ENCODE results near the gene RNF111. TPM values are rescaled to one million over a fixed set of nuclear protein-coding genes. Genes with fewer than 3 reads are reported as not detected.
"Not testable (repeated sequence)": the region's sequence is repeated elsewhere in the genome, so short reads cannot be mapped to it uniquely, and the experiment has no call there.

The RNF111 gene
- total RNA-seq, 2 experiments from 2014 or later, result 22.6 to 25.0 TPM

DNA sequence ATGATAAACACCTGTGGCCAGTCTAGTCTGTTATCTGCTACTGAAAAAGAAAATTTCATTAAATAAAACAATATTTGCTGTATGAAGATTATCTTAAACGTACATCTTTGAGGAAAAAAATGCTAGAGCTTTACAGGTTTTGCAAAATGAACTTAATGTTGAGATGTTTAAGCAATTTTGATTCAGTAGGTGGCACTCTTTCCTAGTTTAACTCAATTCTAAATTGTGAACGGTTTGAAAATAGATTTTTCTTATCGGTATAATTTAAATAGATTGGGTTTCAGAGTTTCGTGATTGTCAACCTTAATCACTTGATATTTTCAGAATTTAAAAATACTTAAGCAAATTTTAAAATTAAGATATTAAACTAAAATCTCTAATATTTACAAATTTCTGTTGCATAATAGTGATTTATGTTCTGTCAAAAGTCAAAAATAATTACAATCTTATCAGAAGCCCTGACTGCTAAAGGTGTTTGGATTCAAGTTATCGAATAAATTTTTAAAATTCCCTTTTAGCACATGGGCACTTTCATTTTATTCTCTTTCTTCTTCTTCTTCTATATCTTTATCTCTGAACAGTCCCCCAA is 7.0 kb upstream of the RNF111 start:
- CTCF ChIA-PET, result interaction anchor here (0.6 to 2.9 kb wide), 21 partner anchors 8 to 552 kb away, joined by 3 to 19 read pairs (median 4); no protein-coding TSS in a partner anchor

GRCh38 chr15:58981808-58982475 is 5.5 kb upstream of the RNF111 start:
- Mint-ChIP-seq H3K9me3 (no peaks in the 10 kb centered on the region), H3K36me3 (no peaks in the 10 kb centered on the region), H3K27ac (peak overlapping the region; percentile 62), H3K27me3 (no peaks in the 10 kb centered on the region), H3K4me1 (ENCODE audit: low read depth) (peaks cover 32% of the 10 kb centered on the region), H3K4me3 (no peak overlapping the region)
- intact Hi-C loops (cut with micrococcal nuclease), result loop anchor here (2.0 to 10.0 kb wide), 5 partner anchors 57 to 815 kb away; partner anchors contain the start of gene BNIP2
- ChIA-PET POLR2A (interaction anchor here (1.2 kb wide), 1 partner anchor 51 kb away, joined by 4 read pairs; no protein-coding TSS in a partner anchor), CTCF (interaction anchor here (1.0 to 1.7 kb wide), 2 partner anchors 511 to 551 kb away, joined by 3 read pairs; no protein-coding TSS in a partner anchor)
- DNase-seq, result no peak

More for the DNA sequence above, 7.0 kb upstream of the RNF111 start:
- Mint-ChIP-seq H3K4me3 (no peak overlapping the region), H3K27ac (peak overlapping the region; percentile 18), H3K4me1 (ENCODE audit: low read depth) (peaks cover 36% of the 10 kb centered on the region), H3K27me3 (no peaks in the 10 kb centered on the region), H3K9me3 (no peaks in the 10 kb centered on the region), H3K36me3 (no peaks in the 10 kb centered on the region)
- no peak for DNase-seq
- POLR2A ChIA-PET, result interaction anchor here (0.6 to 1.2 kb wide), 2 partner anchors 48 to 502 kb away, joined by 3 to 5 read pairs; no protein-coding TSS in a partner anchor
- intact Hi-C loops (cut with micrococcal nuclease), result loop anchor here (2.0 to 10.0 kb wide), 5 partner anchors 58 to 817 kb away; partner anchors contain the start of gene BNIP2

DNA sequence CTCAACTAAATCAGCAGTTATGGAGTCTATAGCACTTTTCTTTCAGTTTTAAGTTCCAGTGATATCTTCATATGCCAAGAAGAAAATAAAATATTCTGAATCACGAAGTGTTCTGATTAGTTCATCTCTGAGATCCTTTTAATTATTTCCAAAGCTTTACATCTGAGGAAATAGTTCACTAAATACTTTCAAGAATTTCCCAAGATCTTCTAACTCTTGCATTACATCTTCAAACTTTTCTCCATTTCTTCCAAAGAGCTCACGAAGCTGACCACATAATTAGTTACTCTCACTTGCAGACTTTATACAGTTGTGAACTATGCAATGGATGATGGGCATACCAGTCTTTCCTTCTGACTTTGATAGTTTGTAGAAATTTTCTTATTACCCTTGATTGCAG is 4.2 kb upstream of the RNF111 start:
- no peaks in the 10 kb centered on the region for H3K27me3 Mint-ChIP-seq
- CTCF ChIA-PET, result interaction anchor here (1.7 kb wide), 1 partner anchor 510 kb away, joined by 3 read pairs; no protein-coding TSS in a partner anchor
- DNase-seq, result no peak
- H3K4me1 Mint-ChIP-seq (ENCODE audit: low read depth), result peaks cover 37% of the 10 kb centered on the region
- H3K27ac Mint-ChIP-seq, result no peak overlapping the region
- no peak overlapping the region for H3K4me3 Mint-ChIP-seq
- intact Hi-C loops (cut with micrococcal nuclease), result loop anchor here (5.0 to 10.0 kb wide), 3 partner anchors 264 to 814 kb away; partner anchors contain the start of gene BNIP2
- H3K9me3 Mint-ChIP-seq, result no peaks in the 10 kb centered on the region
- POLR2A ChIA-PET, result no interaction called here
- peaks cover 3% of the 10 kb centered on the region for H3K36me3 Mint-ChIP-seq

GRCh38 chr15:58985443-58985842 is 2.0 kb upstream of the RNF111 start:
- H3K4me3 Mint-ChIP-seq, result no peak overlapping the region
- CTCF ChIA-PET, result no interaction called here
- H3K4me1 Mint-ChIP-seq (ENCODE audit: low read depth), result peaks cover 40% of the 10 kb centered on the region
- peaks cover 5% of the 10 kb centered on the region for H3K36me3 Mint-ChIP-seq
- no peaks in the 10 kb centered on the region for H3K9me3 Mint-ChIP-seq
- intact Hi-C loops (cut with micrococcal nuclease), result loop anchor here (10.0 kb wide), 1 partner anchor 699 kb away; the partner anchor contains the start of gene BNIP2
- H3K27ac Mint-ChIP-seq, result no peak overlapping the region
- H3K27me3 Mint-ChIP-seq, result no peaks in the 10 kb centered on the region
- POLR2A ChIA-PET, result no interaction called here
- DNase-seq, result no peak

DNA sequence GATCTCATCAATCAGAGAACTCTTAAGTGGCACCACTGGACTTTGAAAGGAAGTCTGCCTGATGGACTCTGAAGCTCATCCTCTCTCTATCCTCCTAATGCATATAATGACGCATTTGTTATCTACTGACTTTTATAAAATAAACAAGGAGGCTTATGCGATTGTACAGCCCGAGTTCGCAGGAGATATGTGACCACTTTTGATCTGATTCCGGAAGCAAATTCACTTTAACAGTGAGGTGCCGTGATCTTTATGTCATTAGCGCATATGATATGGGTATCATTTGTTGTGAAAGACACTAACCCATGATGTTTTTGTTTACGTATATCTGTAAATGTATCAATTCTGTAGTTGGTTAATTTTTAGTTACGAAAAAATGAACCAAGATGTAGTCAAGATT is 427 bp upstream of the RNF111 start:
- POLR2A ChIA-PET, result no interaction called here
- no peak for DNase-seq
- peaks cover 39% of the 10 kb centered on the region for H3K4me1 Mint-ChIP-seq (ENCODE audit: low read depth)
- CTCF ChIA-PET, result no interaction called here
- no peaks in the 10 kb centered on the region for H3K9me3 Mint-ChIP-seq
- H3K4me3 Mint-ChIP-seq, result peak overlapping the region; percentile 96
- H3K27ac Mint-ChIP-seq, result peak overlapping the region; percentile 87
- peaks cover 12% of the 10 kb centered on the region for H3K36me3 Mint-ChIP-seq
- no peaks in the 10 kb centered on the region for H3K27me3 Mint-ChIP-seq
- intact Hi-C loops (cut with micrococcal nuclease), result loop anchor here (1.0 to 10.0 kb wide), 5 partner anchors 8 to 698 kb away; partner anchors contain the start of genes BNIP2, CCNB2 and SLTM

DNA sequence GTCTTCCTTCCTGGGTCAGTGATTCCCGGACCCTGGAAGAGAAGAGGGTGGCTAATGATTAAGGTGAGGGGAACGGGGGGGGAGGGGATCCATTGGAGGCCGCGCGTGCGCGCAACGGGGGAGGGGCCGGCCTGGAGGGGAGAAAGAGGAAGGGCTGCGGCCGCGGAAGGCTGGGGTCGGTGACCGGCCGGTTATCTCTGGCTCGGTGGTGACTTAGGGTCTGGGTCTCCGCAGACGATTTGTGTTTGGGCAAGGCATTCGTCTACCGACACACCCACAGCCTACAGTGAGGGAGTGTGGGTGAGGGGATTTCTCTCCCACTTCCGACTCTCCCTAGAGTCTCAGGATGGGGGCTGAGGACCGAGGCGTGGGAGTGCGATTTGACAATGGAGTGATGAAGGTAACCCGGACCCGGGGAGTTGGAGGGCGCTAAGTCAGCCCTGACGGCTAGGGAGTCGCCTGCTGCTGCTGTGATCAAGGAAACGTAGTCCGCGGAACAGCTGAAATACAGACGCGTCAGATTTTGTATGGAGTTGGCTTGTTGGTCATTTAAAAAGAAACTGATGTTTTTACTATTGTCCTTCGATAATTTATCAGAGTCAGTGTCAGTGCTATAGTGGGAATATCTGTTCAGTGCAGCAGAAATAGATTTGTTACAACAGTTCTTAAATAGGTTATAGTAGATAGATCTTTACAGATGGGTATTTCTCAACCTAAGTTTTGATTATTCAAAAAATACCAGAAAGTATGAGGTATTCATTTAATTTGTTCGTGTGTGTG is 733 bp downstream of the RNF111 start:
- ChIA-PET CTCF (interaction anchor here (0.7 to 2.2 kb wide), 3 partner anchors 8 to 540 kb away, joined by 3 to 8 read pairs (median 5); no protein-coding TSS in a partner anchor), POLR2A (interaction anchor here (0.6 kb wide), 1 partner anchor 44 kb away, joined by 3 read pairs; no protein-coding TSS in a partner anchor)
- H3K27me3 Mint-ChIP-seq, result no peaks in the 10 kb centered on the region
- H3K4me1 Mint-ChIP-seq (ENCODE audit: low read depth), result peaks cover 38% of the 10 kb centered on the region
- peaks cover 14% of the 10 kb centered on the region for H3K36me3 Mint-ChIP-seq
- peak overlapping the region; percentile 96 for H3K4me3 Mint-ChIP-seq
- peak overlapping the region; percentile 87 for H3K27ac Mint-ChIP-seq
- DNase-seq, result peak; percentile 70
- no peaks in the 10 kb centered on the region for H3K9me3 Mint-ChIP-seq
- intact Hi-C loops (cut with micrococcal nuclease), result loop anchor here (10.0 kb wide), 1 partner anchor 697 kb away; the partner anchor contains the start of gene BNIP2

- no peak overlapping the region for H3K27ac Mint-ChIP-seq
- H3K36me3 Mint-ChIP-seq, result peaks cover 22% of the 10 kb centered on the region
- H3K4me1 Mint-ChIP-seq (ENCODE audit: low read depth), result peaks cover 40% of the 10 kb centered on the region
- CTCF ChIA-PET, result interaction anchor here (1.1 kb wide), 1 partner anchor 84 kb away, joined by 3 read pairs; no protein-coding TSS in a partner anchor
- no peak overlapping the region for H3K4me3 Mint-ChIP-seq
- no peak for DNase-seq
- intact Hi-C loops (cut with micrococcal nuclease), result no loop called here
- no peaks in the 10 kb centered on the region for H3K9me3 Mint-ChIP-seq
- H3K27me3 Mint-ChIP-seq, result no peaks in the 10 kb centered on the region
- POLR2A ChIA-PET, result no interaction called here
These were observed 4.7 kb downstream of the RNF111 start for GRCh38 chr15:58992181-58992580.

- no peaks in the 10 kb centered on the region for H3K27me3 Mint-ChIP-seq
- POLR2A ChIA-PET, result no interaction called here
These were observed 7.5 kb downstream of the RNF111 start for GRCh38 chr15:58994906-58995453.

DNA sequence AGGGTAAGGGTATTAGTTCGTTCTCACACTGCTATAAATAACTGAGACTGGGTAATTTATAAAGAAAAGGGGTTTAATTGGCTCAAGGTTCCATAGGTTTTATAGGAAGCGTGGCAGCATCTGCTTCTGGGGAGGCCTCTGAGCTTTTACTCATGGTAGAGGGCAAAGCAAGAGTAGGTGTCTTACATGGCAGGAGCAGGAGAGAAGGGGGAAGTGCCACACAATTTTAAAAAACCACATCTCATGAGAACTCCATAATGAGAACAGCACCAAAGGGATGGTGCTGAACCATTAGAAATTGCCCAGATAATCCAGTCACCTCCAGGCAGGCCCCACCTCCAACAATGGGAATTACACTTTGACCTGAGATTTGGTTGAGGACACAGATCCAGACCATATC is 12.2 kb downstream of the RNF111 start:
- CTCF ChIA-PET, result interaction anchor here (0.6 kb wide), 1 partner anchor 228 kb away, joined by 4 read pairs; no protein-coding TSS in a partner anchor
- intact Hi-C loops (cut with micrococcal nuclease), result no loop called here
- Mint-ChIP-seq H3K36me3 (peaks cover 11% of the 10 kb centered on the region), H3K4me1 (ENCODE audit: low read depth) (peaks cover 33% of the 10 kb centered on the region), H3K27ac (no peak overlapping the region), H3K9me3 (no peaks in the 10 kb centered on the region), H3K4me3 (no peak overlapping the region), H3K27me3 (no peaks in the 10 kb centered on the region)
- no peak for DNase-seq
- POLR2A ChIA-PET, result interaction anchor here (0.7 kb wide), 1 partner anchor 41 kb away, joined by 3 read pairs; no protein-coding TSS in a partner anchor

More at GRCh38 chr15:58994906-58995453, 7.5 kb downstream of the RNF111 start:
- H3K27ac Mint-ChIP-seq, result no peak overlapping the region
- intact Hi-C loops (cut with micrococcal nuclease), result no loop called here
- no peak for DNase-seq
- peaks cover 39% of the 10 kb centered on the region for H3K4me1 Mint-ChIP-seq (ENCODE audit: low read depth)
- CTCF ChIA-PET, result no interaction called here
- no peaks in the 10 kb centered on the region for H3K9me3 Mint-ChIP-seq
- H3K36me3 Mint-ChIP-seq, result peaks cover 17% of the 10 kb centered on the region
- H3K4me3 Mint-ChIP-seq, result no peak overlapping the region

GRCh38 chr15:59000251-59000650 is 12.8 kb downstream of the RNF111 start:
- H3K36me3 Mint-ChIP-seq; H3K9me3 Mint-ChIP-seq; intact Hi-C loops (cut with micrococcal nuclease); H3K27me3 Mint-ChIP-seq; H3K27ac Mint-ChIP-seq; CTCF ChIA-PET; DNase-seq; H3K4me3 Mint-ChIP-seq: not testable (repeated sequence)
- POLR2A ChIA-PET, result interaction anchor here (0.7 kb wide), 1 partner anchor 41 kb away, joined by 3 read pairs; no protein-coding TSS in a partner anchor
- peaks cover 31% of the 10 kb centered on the region for H3K4me1 Mint-ChIP-seq (ENCODE audit: low read depth)

GRCh38 chr15:59001946-59002345 is 14.5 kb downstream of the RNF111 start:
- DNase-seq, result no peak
- Mint-ChIP-seq H3K27me3 (no peaks in the 10 kb centered on the region), H3K4me1 (ENCODE audit: low read depth) (peaks cover 39% of the 10 kb centered on the region), H3K4me3 (no peak overlapping the region), H3K27ac (no peak overlapping the region), H3K36me3 (peaks cover 15% of the 10 kb centered on the region), H3K9me3 (no peaks in the 10 kb centered on the region)
- intact Hi-C loops (cut with micrococcal nuclease), result no loop called here
- POLR2A ChIA-PET, result no interaction called here
- CTCF ChIA-PET, result no interaction called here
